SK-N-SH (cell line): ENCODE results near the gene LPAR1.

ENCODE experiments used
- CTCF ChIP-seq: fragments of 200-600 bp; sonication (generic); IDR thresholded peaks from 2 replicates; pipeline ENCODE4 v1.6.1; 2017; ENCODE audit warnings: antibody characterized with exemption, mild to moderate bottlenecking, moderate library complexity
- TAF1 ChIP-seq: IDR thresholded peaks from 2 replicates; pipeline ENCODE4 v1.6.1; 2012; ENCODE audit warnings: low read depth, mild to moderate bottlenecking, low read length, moderate library complexity, borderline replicate concordance

DNA sequence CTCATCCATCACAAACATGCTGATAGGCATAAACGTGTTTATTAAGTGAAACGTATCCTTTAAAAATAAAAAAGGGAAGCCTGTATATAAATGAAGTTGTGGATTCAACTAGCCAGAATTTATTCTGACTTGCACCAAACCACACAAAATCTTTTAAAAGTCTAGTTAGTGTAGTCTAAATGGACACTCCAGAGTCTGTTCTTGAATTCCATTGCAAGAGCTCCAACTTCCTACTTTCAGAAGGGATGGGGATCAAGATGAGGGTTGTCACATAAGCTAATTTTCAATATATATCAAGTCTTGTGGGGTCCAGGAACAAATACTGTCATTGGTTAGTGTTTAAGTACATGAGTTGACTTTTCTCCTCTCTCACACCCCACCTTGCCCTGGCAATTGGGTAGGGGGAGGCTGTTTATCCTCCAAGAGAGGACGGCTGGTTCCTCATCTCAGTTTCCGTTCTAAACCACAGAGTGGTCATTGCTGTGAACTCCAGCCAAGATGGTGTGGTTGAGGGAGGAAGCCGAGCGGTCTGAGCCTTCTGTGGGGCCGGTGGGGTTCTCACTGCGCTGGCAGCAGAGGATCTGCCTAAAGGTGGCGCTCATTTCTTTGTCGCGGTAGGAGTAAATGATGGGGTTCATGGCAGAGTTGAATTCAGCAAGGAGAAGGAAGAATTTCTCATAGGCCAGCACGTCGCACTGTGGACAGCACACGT, 163.2 kb downstream of the LPAR1 start:
- TF ChIP-seq CTCF (no peak), TAF1 (no peak)
